K562 (cell line): ENCODE data around the gene TNNT1. TPM values are rescaled to one million over a fixed set of nuclear protein-coding genes. Genes with fewer than 3 reads are reported as not detected.
A peak's percentile ranks its signal among the peaks of the same experiment; 100 is the strongest.

Experiments
- ATAC-seq: fragments of 200-7000 bp; cut with Tn5 transposase; 3 replicates; pipeline ENCODE4 v1.9.1; 2020; ENCODE audit warnings: moderate library complexity
- BruUV-seq: library from RNA; stranded (reverse); fragments of 400-500 nt; replicated peaks from 2 replicates; lab custom pipeline; 2021; lab: Mats Ljungman, UMichigan
- CTCF ChIA-PET: fragments of 300-600 bp; formaldehyde crosslinking; extraction: SDS; loops from one replicate; lab custom pipeline; 2021; ENCODE audit warnings: low intra/inter-chr PET ratio; lab: Yijun Ruan, JAX
- POLR2A ChIA-PET: fragments of 300-600, 350-650 bp; sonication (Branson Sonifier 250); formaldehyde crosslinking; extraction: SDS; loops from one replicate; lab custom pipeline; 2021; ENCODE audit warnings: antibody characterized with exemption, inconsistent platforms; lab: Yijun Ruan, JAX
- DNase-seq, 4 experiments: peaks; one replicate each; pipeline versions ENCODE4 v3.0.0 to v3.0.0-alpha.2; 2011 to 2018; ENCODE audit warnings: low spot score in 3 of 4, mixed read lengths in 3 of 4; ENCODE audit errors: extremely low read depth in 1 of 4
- FAIRE-seq: peaks from 2 replicates; lab custom pipeline; 2011; peaks lifted over from hg19 to GRCh38; lab: Jason Lieb, UNC
- H2AFZ ChIP-seq: 2 replicates; pipeline ENCODE4 v1.6.0; 2011; ENCODE audit warnings: low read depth, low read length, control low read depth, inconsistent platforms
- H3K27ac ChIP-seq: fragments of 200-600 bp; 3 replicates; pipeline ENCODE4 v1.8.0; 2011; ENCODE audit warnings: low read depth, mild to moderate bottlenecking, control low read depth, inconsistent platforms, low read length, moderate library complexity, mixed read lengths; ENCODE audit errors: extremely low read depth
- H3K27me3 ChIP-seq, 2 experiments: fragments of 300-600 bp in 1 of 2; 2 replicates in 1 of 2; 3 replicates in 1 of 2; pipeline versions ENCODE4 v1.6.0 to v1.8.0; 2011; ENCODE audit warnings: inconsistent platforms in 2 of 2, low read length in 2 of 2, mild to moderate bottlenecking in 1 of 2, mixed read lengths in 1 of 2, moderate library complexity in 1 of 2; ENCODE audit not compliant: control insufficient read depth in 2 of 2, insufficient read depth in 2 of 2
- H3K36me3 ChIP-seq: fragments of 300-600 bp; 3 replicates; pipeline ENCODE4 v1.8.0; 2011; ENCODE audit warnings: mild to moderate bottlenecking, low read length, inconsistent platforms; ENCODE audit not compliant: control insufficient read depth, insufficient read depth
- H3K4me1 ChIP-seq, 2 experiments: fragments of 200-600 bp in 1 of 2; replicated peaks in 1 of 2; 2 replicates in 1 of 2; 3 replicates in 1 of 2; pipeline versions ENCODE4 v1.5.1 to v1.8.0; 2011; ENCODE audit warnings: inconsistent platforms in 2 of 2, low read length in 2 of 2, mild to moderate bottlenecking in 1 of 2, mixed read lengths in 1 of 2, moderate library complexity in 1 of 2; ENCODE audit not compliant: control insufficient read depth in 2 of 2, insufficient read depth in 2 of 2
- H3K4me2 ChIP-seq: 2 replicates; pipeline ENCODE4 v1.6.1; 2011; ENCODE audit warnings: low read length, control low read depth, inconsistent platforms, mixed read lengths; ENCODE audit not compliant: insufficient read depth
- H3K4me3 ChIP-seq: fragments of 200-600 bp; sonication (generic), shearing (Covaris generic); 2 replicates; pipeline ENCODE4 v1.5.1; 2016; ENCODE audit warnings: control low read depth, inconsistent platforms
- H3K79me2 ChIP-seq: fragments of 200-600 bp; 3 replicates; pipeline ENCODE4 v1.8.0; 2011; ENCODE audit warnings: low read length, inconsistent platforms; ENCODE audit not compliant: control insufficient read depth, insufficient read depth
- H3K9ac ChIP-seq, 2 experiments: 2 replicates each; pipeline versions ENCODE4 v1.6.0 to v1.6.1; 2011; ENCODE audit warnings: low read depth in 2 of 2, low read length in 2 of 2, control low read depth in 1 of 2, inconsistent platforms in 1 of 2, mild to moderate bottlenecking in 1 of 2, mixed read lengths in 1 of 2; ENCODE audit not compliant: insufficient read depth in 1 of 2
- H3K9me1 ChIP-seq: one replicate; pipeline ENCODE4 v1.6.0; 2011; ENCODE audit warnings: inconsistent platforms, mild to moderate bottlenecking, low read length, moderate library complexity; ENCODE audit not compliant: control insufficient read depth, insufficient read depth
- H3K9me3 ChIP-seq: replicated peaks from 2 replicates; pipeline ENCODE4 v1.5.1; 2011; ENCODE audit warnings: low read depth, low read length, inconsistent platforms; ENCODE audit not compliant: control insufficient read depth, insufficient read depth
- H4K20me1 ChIP-seq: replicated peaks from 2 replicates; pipeline ENCODE4 v1.6.1; 2011; ENCODE audit warnings: low read length, inconsistent platforms, mixed read lengths; ENCODE audit not compliant: control insufficient read depth, insufficient read depth
- CC2D1A ChIP-seq: fragments of 450-650 bp; IDR thresholded peaks from 2 replicates; pipeline ENCODE4 v1.6.1; 2017; ENCODE audit warnings: mild to moderate bottlenecking
- POLR2G ChIP-seq: fragments of 200-400 bp; formaldehyde crosslinking; IDR thresholded peaks from 2 replicates; pipeline ENCODE4 v1.6.1; 2017; ENCODE audit warnings: low read depth, mild to moderate bottlenecking, antibody characterized with exemption, low read length, moderate library complexity
- SRSF3 ChIP-seq: fragments of 200-400 bp; formaldehyde crosslinking; IDR thresholded peaks from 2 replicates; pipeline ENCODE4 v1.6.1; 2016; ENCODE audit warnings: mild to moderate bottlenecking, low read length, moderate library complexity; ENCODE audit not compliant: insufficient read depth
- TCF7L2 ChIP-seq: fragments of 150-350 bp; IDR thresholded peaks from 2 replicates; pipeline ENCODE4 v1.6.1; 2016; ENCODE audit warnings: low read depth, mild to moderate bottlenecking, low read length, moderate library complexity
- TRIM24 ChIP-seq, 2 experiments: fragments of 450-650 bp; IDR thresholded peaks; 2 replicates each; pipeline ENCODE4 v1.6.1; 2016
- WGBS: fragments of 100-300 bp; shearing (Covaris generic); methylation state at CpG from one replicate; pipeline ENCODE4 v1.1.6; 2016; ENCODE audit warnings: low coverage, mixed read lengths; ENCODE audit not compliant: insufficient coverage; ENCODE audit errors: missing lambda C conversion rate; 5-methylcytosine and 5-hydroxymethylcytosine counted together
- in situ Hi-C: fragments of 300-500 bp; cut with MboI; formaldehyde crosslinking; loops from 4 replicates; pipeline ENCODE4 v1.15.0; 2018; ENCODE audit warnings: inconsistent platforms, mixed read lengths
- intact Hi-C: fragments of 100-400 bp; cut with micrococcal nuclease; formaldehyde crosslinking; loops from 2 replicates; pipeline ENCODE4 v1.14.2; 2022
- polyA plus RNA-seq, 8 experiments: library from polyadenylated mRNA; depleted of rRNA in 4 of 8; stranded (reverse) in 5 of 8; unstranded in 3 of 8; fragments of >200 nt; fragmentation: Nextera tagmentation in 2 of 8; fragmentation: Illumina TruSeq in 1 of 8; extraction: Ambion mirVana in 2 of 8; extraction: Trizol in 1 of 8; gene quantifications; 2 replicates each; pipeline versions ENCODE4 v1.2.1 to v1.2.3, GENCODE V29; 2011 to 2014; ENCODE audit warnings: inconsistent platforms in 1 of 8, missing spikeins in 1 of 8
- total RNA-seq, 7 experiments: library from RNA; depleted of rRNA in 6 of 7; stranded (reverse); fragments of >200 nt in 6 of 7; fragmentation: Illumina TruSeq in 2 of 7; extraction: Trizol in 2 of 7; gene quantifications; 2 replicates each; pipeline versions ENCODE4 v1.2.1 to v1.2.3, GENCODE V29; 2011 to 2021; ENCODE audit warnings: low replicate concordance in 1 of 7

TNNT1 gene
- total and polyA plus RNA-seq, 9 of the 15 experiments (the other 6 are each of a cell fraction or from before 2014, with no cell fraction given): 31.8 to 390 (median 227) TPM

- TF ChIP-seq TCF7L2 (no peak), TRIM24 (IDR thresholded peaks at IDR 0.05) (no peak), CC2D1A (no peak)
Observed at GRCh38 chr19:55091126-55091910, 57.7 kb downstream of the TNNT1 start (continued).

- DNase-seq (no peak), ATAC-seq (no peak), FAIRE-seq (no peak)
- Histone ChIP-seq H3K27ac (no peak overlapping the region), H3K36me3 (peaks cover 64% of the 10 kb centered on the region; the same call in 2 of the 3 replicates), H2AFZ (no peak overlapping the region), H3K27me3 (no peaks in the 10 kb centered on the region), H3K9ac (no peak overlapping the region), H3K4me2 (no peak overlapping the region), H4K20me1 (peaks cover 4% of the 10 kb centered on the region; the same call in 1 of the 2 replicates), H3K79me2 (no peaks in the 10 kb centered on the region), H3K4me3 (no peak overlapping the region), H3K9me3 (no peaks in the 10 kb centered on the region), H3K4me1 (peaks cover 0 to 61% of the 10 kb centered on the region in 2 experiments; a peak in 3 of 5 replicates), H3K9me1 (no peaks in the 10 kb centered on the region)
- BruUV-seq: no TSS peak
- in situ Hi-C loops: no loop called here
- TF ChIP-seq SRSF3 (no peak), POLR2G (0 out of 2 replicates have a peak, but pooled peaks have one; percentile 29)
- intact Hi-C loops: no loop called here
- ChIA-PET CTCF (no interaction called here), POLR2A (interaction anchor here (0.6 to 0.8 kb wide), 3 partner anchors 10 to 652 kb away, joined by 3 to 6 read pairs (median 6); no protein-coding TSS in a partner anchor)
- 99% methylated on average over 10 of the region's 13 CpGs for WGBS
Observed at GRCh38 chr19:55090564-55090963, 58.4 kb downstream of the TNNT1 start.
